Stimulated activated CD8-positive, alpha-beta memory T cell treated with anti-CD3 and anti-CD28 coated beads, Interleukin-4, amount 100 ng/mL, for 24 hours (primary cell): ENCODE measurements around the gene PPIP5K2.

Source experiments
- DNase-seq: peaks from one replicate; pipeline ENCODE4 v3.0.0-alpha.2; 2020; ENCODE audit warnings: low read depth

Gene PPIP5K2

DNA sequence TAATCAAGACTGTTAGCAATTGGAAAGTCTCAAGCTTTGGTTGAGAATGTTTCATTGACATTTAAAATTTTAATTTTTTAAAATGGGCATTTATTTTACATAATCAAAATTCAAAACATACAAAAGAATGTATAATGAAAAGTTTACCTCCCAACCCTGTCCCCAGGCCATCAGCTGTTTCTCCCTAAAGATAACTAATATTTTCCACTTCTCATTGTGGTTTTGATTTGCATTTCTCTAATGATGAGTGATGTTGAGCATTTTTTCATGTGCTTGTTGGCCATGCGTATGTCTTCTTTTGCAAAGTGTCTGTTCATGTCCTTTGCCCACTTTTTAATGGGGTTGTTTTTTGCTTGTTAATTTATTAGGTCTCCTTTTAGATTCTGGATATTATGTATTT, 127.0 kb downstream of the PPIP5K2 start:
- no peak for DNase-seq

DNA sequence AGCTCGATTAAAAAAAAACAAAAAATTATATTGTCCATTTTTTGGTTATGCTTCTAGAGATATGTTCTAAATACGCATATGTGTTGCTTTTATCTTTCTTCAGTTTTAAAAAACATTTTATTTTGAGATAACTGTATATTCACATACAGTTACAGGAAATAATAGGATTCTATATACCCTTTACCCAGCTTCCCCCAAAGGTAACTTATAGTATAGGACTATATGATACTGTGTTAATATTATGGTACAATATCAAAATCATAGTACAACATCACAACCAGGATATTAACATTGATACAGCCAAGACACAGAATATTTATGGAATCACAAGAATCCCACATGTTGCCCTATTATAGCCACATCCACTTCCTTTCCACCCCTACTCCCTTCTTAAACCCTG, 129.0 kb downstream of the PPIP5K2 start:
- no peak for DNase-seq

DNA sequence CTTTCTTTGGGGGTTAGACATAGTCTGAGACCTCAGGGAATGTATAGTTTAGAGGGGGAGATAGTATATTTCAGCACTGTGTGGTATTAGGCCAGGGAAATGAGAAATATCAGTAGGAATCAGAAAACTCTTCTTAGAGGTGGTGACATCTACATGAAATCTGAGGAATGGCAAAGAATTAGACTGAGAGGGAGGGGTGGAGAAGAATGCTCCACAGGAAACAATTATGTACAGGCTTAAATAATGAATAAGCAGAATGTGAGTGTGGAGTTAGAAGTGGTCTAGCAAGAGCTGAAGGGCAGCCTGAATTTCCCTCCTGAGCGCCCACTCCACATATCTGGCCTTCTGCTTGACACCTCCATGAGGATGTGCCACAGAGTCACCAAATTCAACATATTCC, 134.8 kb downstream of the PPIP5K2 start:
- no peak for DNase-seq

DNA sequence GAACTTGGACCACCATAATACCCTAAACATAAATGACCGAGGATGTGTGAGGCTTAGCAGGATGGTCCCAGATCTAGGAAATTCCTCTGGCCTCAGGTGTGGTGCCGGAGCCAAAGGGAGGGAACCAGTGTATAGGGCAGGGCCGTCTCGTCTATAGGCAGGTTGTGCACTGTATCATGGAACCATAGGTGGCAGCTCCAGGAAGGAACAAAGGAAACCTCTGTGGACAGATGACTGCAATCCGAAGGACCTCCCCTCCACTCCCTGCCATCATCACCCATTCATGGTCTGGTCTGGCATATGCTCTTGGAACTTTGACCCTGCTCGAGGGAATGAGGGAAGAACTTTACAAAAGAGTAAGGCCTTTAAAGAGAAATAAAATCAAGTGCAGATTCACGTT, 135.6 kb downstream of the PPIP5K2 start:
- DNase-seq, result no peak

DNA sequence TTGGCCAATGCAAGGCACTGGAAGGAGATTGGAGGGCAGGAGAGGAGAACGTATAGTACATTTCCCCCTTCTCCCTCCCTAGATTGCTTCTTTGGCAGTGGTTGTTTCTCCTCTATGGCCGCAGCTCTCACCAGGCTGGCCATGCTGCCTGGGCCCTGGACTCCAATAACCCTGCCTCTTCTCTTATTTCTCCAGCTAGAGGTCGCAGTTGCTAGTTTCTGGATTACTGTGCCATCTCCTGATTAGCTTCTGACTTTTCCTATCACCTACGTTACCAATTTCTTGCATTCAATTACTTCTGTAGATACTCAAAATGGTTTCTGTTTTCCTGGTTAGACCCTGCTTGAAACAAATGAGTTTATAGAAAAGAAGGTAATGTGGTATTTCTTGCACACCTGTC, 136.1 kb downstream of the PPIP5K2 start:
- DNase-seq, result no peak

DNA sequence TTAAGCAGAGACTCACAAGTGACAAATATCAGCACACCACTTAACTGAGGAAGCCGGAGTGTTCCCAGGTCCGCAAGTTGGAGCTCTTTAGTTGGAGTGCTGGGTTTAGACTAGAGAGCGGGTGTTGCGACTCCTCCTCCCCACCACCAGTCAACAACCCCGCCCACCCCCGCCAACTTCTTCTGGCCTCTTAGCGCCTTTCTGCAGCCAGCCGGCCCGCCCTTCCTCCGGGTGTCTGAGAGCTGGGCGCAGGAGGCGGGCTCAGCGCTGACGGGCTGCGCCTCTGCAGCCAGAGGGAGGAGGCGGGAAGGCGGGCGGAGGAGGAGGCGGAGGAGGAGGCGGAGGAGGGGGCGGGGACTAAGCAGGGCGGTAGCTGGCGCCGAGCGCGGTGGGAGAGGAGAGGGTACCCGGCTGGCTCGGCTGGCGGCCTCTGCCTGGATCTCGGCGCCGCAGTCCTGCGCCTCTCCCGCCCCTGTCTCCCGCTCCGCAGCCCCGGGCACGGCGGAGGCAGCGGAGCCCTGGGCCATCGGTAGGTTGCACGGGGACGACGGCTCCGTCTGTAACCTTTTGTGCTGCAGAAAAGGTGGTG, 138.4 kb downstream of the PPIP5K2 start, which contains the start of gene MACIR:
TSS of gene MACIR (plus strand) at position 396 of the 589 bp plus-strand sequence. CDS start 17,157 bp downstream, outside the sequence.
- DNase-seq, result peak; percentile 88

DNA sequence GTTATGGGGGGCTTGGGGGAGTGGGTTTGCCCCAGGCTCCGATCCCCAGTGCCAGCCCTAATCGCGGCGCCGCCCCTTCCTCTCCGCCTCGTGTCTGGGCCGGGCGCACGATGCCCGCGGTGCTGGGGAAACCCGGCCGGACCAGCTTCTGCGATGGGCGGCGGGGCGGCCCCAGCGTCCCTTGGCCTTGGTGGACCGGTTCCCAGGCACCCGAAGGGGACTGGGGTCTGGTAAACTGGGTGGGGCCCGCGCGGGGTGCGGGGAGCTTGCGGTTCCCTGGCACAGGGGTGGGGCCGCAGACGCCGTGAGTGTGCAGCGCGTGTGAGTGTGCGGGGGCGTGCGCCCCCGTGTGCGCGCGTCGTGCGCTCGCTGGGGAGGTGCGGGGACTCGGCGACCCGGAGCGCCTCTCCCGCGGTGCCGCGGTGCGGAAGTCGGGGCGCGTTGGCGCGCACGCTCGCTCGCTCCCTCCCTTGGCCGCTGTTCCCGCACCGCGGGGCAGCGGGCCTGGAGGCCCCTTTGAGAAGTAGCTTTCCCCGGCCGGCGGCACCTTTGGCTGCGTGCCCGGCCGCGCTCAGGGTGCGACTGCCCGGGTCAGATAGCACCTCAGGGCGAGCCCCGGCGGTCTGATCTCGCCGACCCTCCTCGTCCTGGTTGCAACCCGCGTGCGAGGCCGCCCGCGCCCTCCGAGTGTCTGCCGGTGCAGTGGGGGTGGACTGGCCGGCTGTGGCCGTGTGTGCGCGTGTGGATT, 139.0 kb downstream of the PPIP5K2 start:
- DNase-seq, result peak; percentile 43

DNA sequence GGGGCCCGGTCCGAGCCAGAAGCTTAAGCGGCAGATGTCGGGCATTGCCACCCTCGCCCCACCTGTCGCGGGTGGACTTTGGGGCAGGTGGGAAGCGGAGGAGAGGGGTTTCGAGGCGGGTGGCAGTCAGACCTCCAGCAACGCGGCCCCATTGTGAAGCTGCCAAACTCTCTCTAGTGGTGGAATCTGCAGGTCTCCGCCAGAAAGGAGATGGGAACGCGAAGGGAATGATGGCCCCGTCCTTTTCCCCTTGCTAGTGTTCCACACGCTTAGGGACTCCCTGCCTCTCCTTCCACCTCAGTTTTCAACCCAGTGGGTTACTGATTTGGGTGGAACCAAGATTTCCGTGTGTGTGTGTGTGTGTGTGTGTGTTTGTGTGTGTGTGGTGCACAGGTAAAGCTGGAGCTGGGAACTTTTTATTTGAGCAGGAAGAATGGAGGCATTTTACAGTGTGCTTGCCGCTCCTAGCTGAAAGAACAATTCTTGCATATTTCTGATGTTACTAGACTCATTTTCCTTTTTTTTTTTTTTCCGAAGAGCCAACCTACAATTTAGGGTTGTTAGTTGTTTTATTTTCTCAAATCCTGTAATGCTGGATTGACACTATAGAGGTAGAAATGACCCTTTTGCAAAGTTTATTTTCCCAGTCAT, 139.7 kb downstream of the PPIP5K2 start:
- no peak for DNase-seq

DNA sequence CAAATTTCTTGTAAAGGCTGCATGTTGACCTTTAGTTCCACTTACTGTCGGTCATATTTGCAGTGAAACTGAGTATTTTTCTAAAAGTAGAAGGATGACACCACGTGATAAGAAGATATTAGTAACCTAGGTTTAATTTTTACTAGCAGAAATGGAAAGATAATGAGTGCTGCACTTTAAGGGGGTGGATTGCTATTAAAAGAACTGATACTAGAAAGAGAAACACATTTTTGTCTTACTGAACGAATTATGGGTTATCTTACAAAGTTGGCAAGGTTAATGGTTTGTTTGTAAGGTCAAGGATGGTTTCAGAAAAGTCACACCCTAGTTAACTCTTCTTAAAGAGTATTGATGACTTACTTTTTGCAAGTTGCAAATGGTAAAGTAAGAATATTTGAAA, 140.8 kb downstream of the PPIP5K2 start:
- DNase-seq, result no peak
